ENCODE results near the gene CSNK1G2.

Gene CSNK1G2

DNA sequence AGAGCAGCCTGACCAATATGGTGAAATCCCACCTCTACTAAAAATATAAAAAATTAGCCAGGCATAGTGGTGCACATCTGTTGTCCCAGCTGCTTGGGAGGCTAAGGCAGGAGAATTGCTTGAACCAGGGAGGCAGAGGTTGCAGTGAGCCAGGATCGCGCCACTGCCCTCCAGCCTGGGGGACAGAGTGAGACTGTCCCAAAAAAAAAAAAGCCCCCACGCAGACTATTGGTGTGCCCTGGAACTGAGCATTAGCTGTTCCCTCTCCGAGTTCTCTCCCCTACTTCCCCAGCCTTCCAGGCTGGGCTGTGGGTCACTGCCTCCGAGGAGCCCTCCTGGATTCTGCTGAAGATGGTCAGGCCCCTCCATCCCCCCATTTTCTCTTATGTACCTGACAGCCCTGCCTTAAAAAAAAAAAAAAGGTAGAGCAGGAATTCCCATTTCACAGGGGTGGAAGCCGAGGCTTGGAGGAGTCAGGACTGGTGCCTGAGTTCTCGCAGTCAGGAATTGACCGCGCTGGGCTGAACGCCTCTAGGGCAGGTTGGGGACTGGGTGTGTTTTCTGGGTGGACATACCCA, 33.9 kb upstream of the CSNK1G2 start:
- no peak overlapping the region for H3K23ac ChIP-seq (ENCODE audit: low read length in 2 of 2)
- no peaks in the 10 kb centered on the region for H3K9me3 ChIP-seq (ENCODE audit: control insufficient read depth, low read length)
- no peak overlapping the region for H2BK15ac ChIP-seq (ENCODE audit: low read depth, poor library complexity, severe bottlenecking)
- no peak overlapping the region for H2BK120ac ChIP-seq (ENCODE audit: low read depth, low read length)
- no peak overlapping the region for H3K18ac ChIP-seq (ENCODE audit: low read depth in 1 of 2, low read length in 2 of 2)
- no peak overlapping the region for H4K91ac ChIP-seq (ENCODE audit: low read length)
- no peak overlapping the region for H3K14ac ChIP-seq (ENCODE audit: low read length in 2 of 2)
- no peak overlapping the region for H3K9ac ChIP-seq (ENCODE audit: low read length)
- H3K27me3 ChIP-seq (ENCODE audit: control insufficient read depth in 1 of 2, insufficient read depth in 1 of 2, low read length in 2 of 2), result no peaks in the 10 kb centered on the region
- no peak overlapping the region for H2AK5ac ChIP-seq (ENCODE audit: low read length, severe bottlenecking)
- H3K4me3 ChIP-seq (ENCODE audit: insufficient read depth in 1 of 2, low read depth in 1 of 2, low read length in 2 of 2), result no peak overlapping the region
- H2AFZ ChIP-seq (ENCODE audit: low read depth, low read length), result no peak overlapping the region
- H3K79me1 ChIP-seq (replicated peaks; ENCODE audit: low read length, poor library complexity, severe bottlenecking), result peaks cover 1% of the 10 kb centered on the region
- H2BK5ac ChIP-seq (ENCODE audit: low read depth, low read length, poor library complexity, severe bottlenecking), result no peak overlapping the region
- WGBS, result 99% methylated on average over 10 of the region's 10 CpGs
- no peak overlapping the region for H3K27ac ChIP-seq (ENCODE audit: low read length, poor library complexity, severe bottlenecking)
- H4K8ac ChIP-seq (ENCODE audit: low read length), result no peak overlapping the region
- DNase-seq, result no peak
- H3K4ac ChIP-seq (ENCODE audit: low read depth in 1 of 2, low read length in 2 of 2), result no peak overlapping the region
- H3K4me2 ChIP-seq (ENCODE audit: low read length, poor library complexity, severe bottlenecking), result no peak overlapping the region
- no peak overlapping the region for H2BK12ac ChIP-seq (ENCODE audit: low read length in 2 of 2)
- peaks cover 0 to 31% of the 10 kb centered on the region in 2 experiments for H3K36me3 ChIP-seq (ENCODE audit: control insufficient read depth in 1 of 2, insufficient read depth in 2 of 2, low read depth in 1 of 2, low read length in 2 of 2)
- peaks cover 34% of the 10 kb centered on the region for H3K4me1 ChIP-seq (ENCODE audit: control insufficient read depth, insufficient read depth, low read depth, low read length)

DNA sequence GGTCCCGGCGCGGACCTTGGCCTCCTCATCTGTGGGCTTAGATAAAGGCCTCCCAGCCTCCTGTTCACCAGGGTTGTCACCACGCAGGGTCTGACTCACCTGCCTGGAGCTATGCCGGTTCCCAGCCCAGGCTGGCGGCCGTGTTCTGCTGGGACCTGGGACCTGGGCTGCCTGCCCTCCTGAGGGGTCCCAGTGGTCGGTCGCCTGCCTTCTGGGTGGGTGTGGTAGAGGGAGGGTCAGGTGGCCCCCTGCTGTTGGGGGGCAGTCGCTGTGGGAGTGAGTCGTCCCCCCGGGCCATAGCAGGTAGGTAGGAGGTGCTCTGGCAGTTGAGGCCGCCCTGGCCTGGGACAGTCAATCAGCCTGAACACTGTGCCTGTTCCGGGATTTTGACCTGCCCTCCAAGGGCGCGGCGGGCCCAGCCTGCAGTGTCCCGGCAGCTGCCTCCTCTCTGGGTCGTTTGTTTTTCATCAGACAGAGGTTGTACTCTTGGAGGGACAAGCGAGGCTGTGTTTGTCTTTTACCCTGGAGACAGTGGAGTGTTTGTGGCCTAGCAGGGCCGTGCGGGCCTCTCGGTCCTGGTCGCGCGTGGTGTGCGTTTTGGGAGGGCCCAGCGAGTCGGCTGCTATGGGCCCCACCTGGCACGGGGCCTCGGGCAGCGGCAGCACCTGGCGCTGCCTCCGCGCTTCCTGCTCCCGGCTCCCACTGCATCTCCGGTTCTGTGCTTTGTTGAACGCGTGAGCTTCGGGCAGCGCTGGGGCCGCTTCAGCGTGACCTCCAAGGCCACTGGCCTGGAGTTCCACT, 33.2 kb upstream of the CSNK1G2 start:
- Histone ChIP-seq H2AK5ac (ENCODE audit: low read length, severe bottlenecking) (no peak overlapping the region), H3K9me3 (ENCODE audit: control insufficient read depth, low read length) (no peaks in the 10 kb centered on the region), H2BK15ac (ENCODE audit: low read depth, poor library complexity, severe bottlenecking) (no peak overlapping the region), H2AFZ (ENCODE audit: low read depth, low read length) (no peak overlapping the region), H3K9ac (ENCODE audit: low read length) (no peak overlapping the region), H3K23ac (ENCODE audit: low read length in 2 of 2) (no peak overlapping the region), H3K4me2 (ENCODE audit: low read length, poor library complexity, severe bottlenecking) (no peak overlapping the region), H3K14ac (ENCODE audit: low read length in 2 of 2) (no peak overlapping the region), H3K79me1 (replicated peaks; ENCODE audit: low read length, poor library complexity, severe bottlenecking) (peaks cover 4% of the 10 kb centered on the region), H3K27me3 (ENCODE audit: control insufficient read depth in 1 of 2, insufficient read depth in 1 of 2, low read length in 2 of 2) (no peaks in the 10 kb centered on the region), H3K36me3 (ENCODE audit: control insufficient read depth in 1 of 2, insufficient read depth in 2 of 2, low read depth in 1 of 2, low read length in 2 of 2) (peaks cover 1 to 38% of the 10 kb centered on the region in 2 experiments), H3K27ac (ENCODE audit: low read length, poor library complexity, severe bottlenecking) (no peak overlapping the region), H3K4ac (ENCODE audit: low read depth in 1 of 2, low read length in 2 of 2) (no peak overlapping the region), H3K4me1 (ENCODE audit: control insufficient read depth, insufficient read depth, low read depth, low read length) (peaks cover 34% of the 10 kb centered on the region), H3K18ac (ENCODE audit: low read depth in 1 of 2, low read length in 2 of 2) (no peak overlapping the region), H2BK120ac (ENCODE audit: low read depth, low read length) (no peak overlapping the region), H2BK5ac (ENCODE audit: low read depth, low read length, poor library complexity, severe bottlenecking) (no peak overlapping the region), H4K8ac (ENCODE audit: low read length) (no peak overlapping the region), H3K4me3 (ENCODE audit: insufficient read depth in 1 of 2, low read depth in 1 of 2, low read length in 2 of 2) (no peak overlapping the region), H4K91ac (ENCODE audit: low read length) (no peak overlapping the region), H2BK12ac (ENCODE audit: low read length in 2 of 2) (peak overlapping the region in 1 of 2 experiments; percentile 23)
- WGBS, result 92% methylated on average over 43 of the region's 43 CpGs
- no peak for DNase-seq

DNA sequence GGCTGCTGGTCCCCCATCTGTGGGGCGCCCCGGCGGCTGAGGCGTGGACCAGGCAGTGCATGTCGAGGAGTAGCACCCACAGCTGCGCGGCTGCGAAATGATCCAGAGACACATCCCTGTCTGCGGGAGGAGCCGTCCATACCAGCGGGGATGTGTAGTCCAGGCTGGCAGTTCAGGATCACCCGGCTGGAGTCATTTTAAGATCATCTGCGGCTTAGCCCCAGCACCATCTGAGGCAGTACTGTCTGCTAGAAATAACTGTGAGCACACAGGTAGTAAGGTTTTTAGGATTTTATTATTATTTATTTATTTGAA, 32.7 kb upstream of the CSNK1G2 start:
- Histone ChIP-seq H3K9ac (ENCODE audit: low read length) (no peak overlapping the region), H3K27ac (ENCODE audit: low read length, poor library complexity, severe bottlenecking) (no peak overlapping the region), H3K4ac (ENCODE audit: low read depth in 1 of 2, low read length in 2 of 2) (no peak overlapping the region), H2BK12ac (ENCODE audit: low read length in 2 of 2) (no peak overlapping the region), H2BK120ac (ENCODE audit: low read depth, low read length) (no peak overlapping the region), H2AK5ac (ENCODE audit: low read length, severe bottlenecking) (no peak overlapping the region), H3K27me3 (ENCODE audit: control insufficient read depth in 1 of 2, insufficient read depth in 1 of 2, low read length in 2 of 2) (no peaks in the 10 kb centered on the region), H3K4me2 (ENCODE audit: low read length, poor library complexity, severe bottlenecking) (no peak overlapping the region), H4K91ac (ENCODE audit: low read length) (no peak overlapping the region), H3K4me3 (ENCODE audit: insufficient read depth in 1 of 2, low read depth in 1 of 2, low read length in 2 of 2) (no peak overlapping the region), H3K14ac (ENCODE audit: low read length in 2 of 2) (no peak overlapping the region), H3K23ac (ENCODE audit: low read length in 2 of 2) (no peak overlapping the region), H2AFZ (ENCODE audit: low read depth, low read length) (no peak overlapping the region), H3K4me1 (ENCODE audit: control insufficient read depth, insufficient read depth, low read depth, low read length) (peaks cover 34% of the 10 kb centered on the region), H3K18ac (ENCODE audit: low read depth in 1 of 2, low read length in 2 of 2) (no peak overlapping the region), H2BK15ac (ENCODE audit: low read depth, poor library complexity, severe bottlenecking) (no peak overlapping the region), H2BK5ac (ENCODE audit: low read depth, low read length, poor library complexity, severe bottlenecking) (no peak overlapping the region), H3K36me3 (ENCODE audit: control insufficient read depth in 1 of 2, insufficient read depth in 2 of 2, low read depth in 1 of 2, low read length in 2 of 2) (peaks cover 7 to 44% of the 10 kb centered on the region in 2 experiments), H3K79me1 (replicated peaks; ENCODE audit: low read length, poor library complexity, severe bottlenecking) (peaks cover 6% of the 10 kb centered on the region), H4K8ac (ENCODE audit: low read length) (no peak overlapping the region), H3K9me3 (ENCODE audit: control insufficient read depth, low read length) (no peaks in the 10 kb centered on the region)
- no peak for DNase-seq
- WGBS, result 96% methylated on average over 13 of the region's 13 CpGs

DNA sequence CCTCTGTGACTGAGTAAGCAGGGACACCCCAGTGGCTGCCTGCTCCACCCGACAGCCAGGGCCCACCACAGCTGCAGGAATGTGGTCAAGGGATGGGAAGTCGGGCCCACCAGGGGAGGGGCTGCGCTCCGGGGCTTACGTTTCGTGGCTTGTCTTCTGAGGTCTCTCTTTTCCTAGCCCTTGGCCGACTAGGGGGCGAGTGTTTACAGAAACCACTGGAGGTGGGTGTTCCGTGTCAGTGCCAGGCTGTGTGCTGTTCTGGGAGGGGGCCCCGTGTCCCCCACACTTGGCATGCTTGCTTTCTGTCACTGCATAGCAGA, 31.3 kb upstream of the CSNK1G2 start:
- H3K23ac ChIP-seq (ENCODE audit: low read length in 2 of 2), result no peak overlapping the region
- no peak overlapping the region for H2BK5ac ChIP-seq (ENCODE audit: low read depth, low read length, poor library complexity, severe bottlenecking)
- H3K36me3 ChIP-seq (ENCODE audit: control insufficient read depth in 1 of 2, insufficient read depth in 2 of 2, low read depth in 1 of 2, low read length in 2 of 2), result peaks cover 14 to 58% of the 10 kb centered on the region in 2 experiments
- H3K18ac ChIP-seq (ENCODE audit: low read depth in 1 of 2, low read length in 2 of 2), result no peak overlapping the region
- H4K91ac ChIP-seq (ENCODE audit: low read length), result no peak overlapping the region
- H2BK12ac ChIP-seq (ENCODE audit: low read length in 2 of 2), result no peak overlapping the region
- no peak overlapping the region for H3K14ac ChIP-seq (ENCODE audit: low read length in 2 of 2)
- H3K27ac ChIP-seq (ENCODE audit: low read length, poor library complexity, severe bottlenecking), result no peak overlapping the region
- H2AFZ ChIP-seq (ENCODE audit: low read depth, low read length), result no peak overlapping the region
- DNase-seq, result no peak
- H3K9ac ChIP-seq (ENCODE audit: low read length), result peak overlapping the region; percentile 18
- H3K4me3 ChIP-seq (ENCODE audit: insufficient read depth in 1 of 2, low read depth in 1 of 2, low read length in 2 of 2), result no peak overlapping the region
- no peak overlapping the region for H2BK15ac ChIP-seq (ENCODE audit: low read depth, poor library complexity, severe bottlenecking)
- no peak overlapping the region for H2AK5ac ChIP-seq (ENCODE audit: low read length, severe bottlenecking)
- WGBS, result 94% methylated on average over 10 of the region's 10 CpGs
- no peak overlapping the region for H3K4ac ChIP-seq (ENCODE audit: low read depth in 1 of 2, low read length in 2 of 2)
- H3K27me3 ChIP-seq (ENCODE audit: control insufficient read depth in 1 of 2, insufficient read depth in 1 of 2, low read length in 2 of 2), result no peaks in the 10 kb centered on the region
- peaks cover 41% of the 10 kb centered on the region for H3K4me1 ChIP-seq (ENCODE audit: control insufficient read depth, insufficient read depth, low read depth, low read length)
- H3K79me1 ChIP-seq (replicated peaks; ENCODE audit: low read length, poor library complexity, severe bottlenecking), result peaks cover 18% of the 10 kb centered on the region
- H3K4me2 ChIP-seq (ENCODE audit: low read length, poor library complexity, severe bottlenecking), result no peak overlapping the region
- H3K9me3 ChIP-seq (ENCODE audit: control insufficient read depth, low read length), result no peaks in the 10 kb centered on the region
- H4K8ac ChIP-seq (ENCODE audit: low read length), result no peak overlapping the region
- no peak overlapping the region for H2BK120ac ChIP-seq (ENCODE audit: low read depth, low read length)

All from mesenchymal stem cell (in vitro differentiated cells and primary cell).